Hippocampal formation (tissue), 2 donors: ENCODE data around the gene IGDCC3.

Experiments used
- DNase-seq, 2 donors: peaks; one replicate each; lab custom pipeline; 2025; lab: John Stamatoyannopoulos, UW

Gene IGDCC3

DNA sequence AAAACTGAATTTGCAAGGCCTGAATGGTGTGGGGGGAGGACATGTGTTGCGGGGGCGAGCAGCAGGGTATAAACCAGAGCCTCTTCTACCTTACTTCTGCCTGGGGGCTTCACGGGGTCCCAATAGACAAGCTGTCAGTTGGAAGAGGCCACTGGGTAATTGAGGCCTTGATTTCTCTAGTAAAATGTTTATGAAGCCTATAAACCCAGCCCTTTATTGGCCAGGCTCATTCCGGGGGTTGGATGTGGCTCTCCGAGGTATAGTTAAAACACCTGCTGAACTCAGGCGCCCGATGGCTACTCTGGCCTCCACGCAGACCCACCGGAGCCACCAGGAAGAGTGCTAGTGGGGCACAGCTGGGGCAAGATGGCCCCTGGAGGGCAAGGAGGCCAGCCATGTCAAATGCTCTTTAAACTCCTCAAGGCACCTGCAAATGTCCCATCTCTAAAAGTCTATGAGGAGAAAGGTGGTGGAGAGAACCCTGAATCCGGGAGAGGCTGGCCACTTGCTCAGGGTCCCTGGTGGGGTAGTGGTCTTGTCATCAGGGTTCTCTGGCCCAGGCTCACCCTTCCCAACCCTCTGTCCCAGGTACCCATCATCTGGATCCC is 34.3 kb downstream of the IGDCC3 start:
- no peak for DNase-seq

GRCh38 chr15:65342493-65342892 is 35.3 kb downstream of the IGDCC3 start:
- DNase-seq = no peak

DNA sequence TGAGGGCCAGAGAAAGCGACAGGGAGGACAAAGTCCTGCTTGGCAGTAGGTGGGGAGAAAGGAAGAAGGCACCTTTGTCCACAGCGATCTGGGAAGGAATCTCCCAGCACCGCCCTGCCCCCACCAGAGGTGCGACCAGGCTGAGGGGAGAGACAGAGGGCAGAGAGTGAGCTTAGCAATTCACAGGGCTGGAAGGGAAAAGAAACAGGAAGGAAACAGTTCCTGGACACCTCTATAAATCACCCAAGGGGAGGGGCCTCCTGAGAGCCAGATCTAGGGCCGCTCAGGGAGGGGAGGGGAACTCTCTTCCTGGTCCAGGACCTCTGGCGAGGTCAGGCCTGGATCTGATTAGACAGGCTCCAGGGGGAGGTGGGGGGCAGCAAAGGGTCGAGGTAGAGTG is 37.9 kb downstream of the IGDCC3 start:
- DNase-seq = no peak

DNA sequence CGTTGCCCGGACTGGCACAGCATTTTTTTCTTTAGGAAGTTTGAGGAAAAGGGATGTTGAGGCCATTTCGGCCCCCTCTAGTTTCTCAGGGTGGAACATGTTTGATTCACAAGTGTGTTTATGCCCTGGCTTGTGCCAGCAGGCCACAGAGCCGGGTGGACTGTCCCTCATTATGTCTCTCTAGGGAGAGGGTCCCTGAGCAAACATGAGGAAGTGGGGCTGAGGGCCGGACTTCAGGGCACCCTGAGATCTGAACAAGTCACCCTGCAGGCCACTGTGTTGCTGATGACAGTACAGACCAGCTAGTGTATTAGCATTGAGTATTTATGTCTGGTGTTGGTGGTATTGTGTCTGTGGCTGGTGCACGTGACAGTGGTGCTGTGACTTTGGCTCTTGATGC is 38.4 kb downstream of the IGDCC3 start:
- DNase-seq = no peak

GRCh38 chr15:65338823-65339222 is 39.0 kb downstream of the IGDCC3 start:
- DNase-seq = no peak

DNA sequence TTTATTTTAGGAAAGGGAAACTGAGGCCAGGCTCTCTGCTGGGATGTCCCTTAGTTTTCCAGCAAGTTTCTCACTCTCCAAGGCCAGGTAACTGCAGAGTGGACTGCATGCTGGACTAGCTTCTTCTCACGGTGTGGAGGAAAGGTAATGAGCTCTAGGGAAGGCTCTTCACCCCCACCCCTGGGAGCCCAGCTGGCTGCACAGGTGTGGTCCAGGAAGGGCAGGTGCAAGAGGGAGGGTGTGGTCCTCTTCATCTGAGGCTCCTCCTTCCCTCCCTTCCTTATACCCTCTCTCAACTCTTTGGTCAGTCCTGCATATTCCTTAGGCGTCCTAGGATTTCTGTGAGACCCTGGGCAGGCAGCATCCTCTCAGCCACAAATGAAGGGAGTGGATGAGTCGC is 39.4 kb downstream of the IGDCC3 start:
- no peak for DNase-seq

- DNase-seq = no peak
Measured at GRCh38 chr15:65337436-65338070, 40.2 kb downstream of the IGDCC3 start.

DNA sequence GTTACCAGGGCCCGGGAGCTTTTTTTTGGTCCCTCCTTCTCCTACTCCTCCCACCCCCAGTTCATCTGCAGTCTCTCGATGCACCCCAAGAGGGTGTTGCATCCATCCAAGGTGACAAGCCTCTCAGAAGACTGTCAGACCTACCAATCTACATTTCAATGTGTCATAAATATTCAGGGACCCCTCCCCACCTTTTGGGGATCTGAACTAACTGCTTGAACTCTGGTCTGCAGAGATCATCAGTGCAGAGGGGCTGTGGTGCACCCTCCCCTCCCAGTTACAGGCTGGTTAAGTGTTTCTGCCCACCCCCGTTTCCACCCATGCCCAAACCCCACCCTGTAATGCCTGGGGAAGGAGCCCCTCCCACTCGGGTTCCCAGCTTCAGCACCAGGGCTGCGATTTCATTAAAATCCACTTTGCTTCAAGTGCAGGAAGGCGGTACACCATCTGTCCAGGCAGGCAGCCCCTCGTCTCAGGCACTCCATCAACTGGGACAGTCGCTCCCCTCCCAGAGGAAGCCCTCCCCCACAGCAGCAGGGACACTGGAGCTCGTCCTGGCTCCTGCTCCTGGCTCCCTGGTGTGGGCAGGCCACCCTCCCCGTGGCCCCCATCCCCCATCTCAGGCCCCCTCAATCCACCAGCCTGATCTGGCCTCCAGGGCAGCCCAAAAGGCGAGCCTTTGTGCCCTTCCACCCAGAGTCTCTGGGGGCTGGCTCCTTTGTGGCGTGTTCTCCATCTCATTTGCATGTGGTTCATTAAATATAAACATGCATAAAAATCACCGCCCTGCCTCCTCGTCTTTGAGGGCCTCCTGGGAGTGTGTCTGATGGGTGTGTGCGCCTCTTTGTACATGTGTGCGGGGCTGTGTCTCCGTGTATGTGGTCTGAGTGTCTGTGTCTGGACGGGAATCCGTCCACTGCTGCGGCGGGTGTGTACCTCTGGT is 41.0 kb downstream of the IGDCC3 start:
- no peak for DNase-seq

GRCh38 chr15:65335278-65336055 is 42.3 kb downstream of the IGDCC3 start:
- DNase-seq = no peak

- no peak for DNase-seq
Measured at GRCh38 chr15:65334586-65335231, 43.1 kb downstream of the IGDCC3 start.

- no peak for DNase-seq
Measured at GRCh38 chr15:65333856-65334255, 43.9 kb downstream of the IGDCC3 start.

- no peak for DNase-seq
Measured at GRCh38 chr15:65333148-65333820, 44.5 kb downstream of the IGDCC3 start.

DNA sequence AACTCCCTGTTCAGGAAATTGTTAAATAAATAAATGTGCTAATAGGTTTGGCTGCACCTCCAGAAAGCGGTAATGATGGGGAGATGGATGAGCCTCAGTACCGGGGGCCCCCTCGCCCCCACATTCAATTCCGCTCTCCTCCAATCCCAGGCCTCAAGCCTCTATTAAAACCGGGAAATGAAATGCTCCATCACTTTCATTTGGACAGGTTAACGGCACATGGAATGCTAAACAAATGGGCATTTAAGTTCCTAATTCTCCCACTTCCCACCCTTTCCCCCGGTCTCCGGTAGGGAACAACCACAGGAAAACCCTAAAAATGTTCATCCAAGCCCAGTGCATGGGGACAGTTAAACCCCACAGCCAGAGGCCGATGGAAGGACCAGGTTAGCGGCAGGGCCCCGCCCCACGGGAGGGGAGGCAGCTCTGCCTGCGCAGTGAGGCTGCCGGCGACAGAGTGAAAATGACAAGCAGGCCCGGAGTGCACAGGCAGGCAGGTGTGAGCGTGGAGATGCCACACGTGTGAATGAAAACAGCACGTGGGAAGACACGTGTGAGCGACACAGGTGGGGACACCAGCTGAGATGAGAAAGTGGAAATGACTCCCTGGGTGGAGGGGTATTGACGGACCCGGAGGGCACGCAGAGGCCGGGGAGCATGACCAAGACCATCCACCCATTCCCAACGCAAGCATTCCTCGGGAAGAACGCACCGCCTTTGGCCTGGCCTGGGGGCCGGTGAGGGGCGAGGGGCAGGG is 45.2 kb downstream of the IGDCC3 start:
- DNase-seq = no peak

GRCh38 chr15:65331811-65332210 is 46.0 kb downstream of the IGDCC3 start:
- no peak for DNase-seq

DNA sequence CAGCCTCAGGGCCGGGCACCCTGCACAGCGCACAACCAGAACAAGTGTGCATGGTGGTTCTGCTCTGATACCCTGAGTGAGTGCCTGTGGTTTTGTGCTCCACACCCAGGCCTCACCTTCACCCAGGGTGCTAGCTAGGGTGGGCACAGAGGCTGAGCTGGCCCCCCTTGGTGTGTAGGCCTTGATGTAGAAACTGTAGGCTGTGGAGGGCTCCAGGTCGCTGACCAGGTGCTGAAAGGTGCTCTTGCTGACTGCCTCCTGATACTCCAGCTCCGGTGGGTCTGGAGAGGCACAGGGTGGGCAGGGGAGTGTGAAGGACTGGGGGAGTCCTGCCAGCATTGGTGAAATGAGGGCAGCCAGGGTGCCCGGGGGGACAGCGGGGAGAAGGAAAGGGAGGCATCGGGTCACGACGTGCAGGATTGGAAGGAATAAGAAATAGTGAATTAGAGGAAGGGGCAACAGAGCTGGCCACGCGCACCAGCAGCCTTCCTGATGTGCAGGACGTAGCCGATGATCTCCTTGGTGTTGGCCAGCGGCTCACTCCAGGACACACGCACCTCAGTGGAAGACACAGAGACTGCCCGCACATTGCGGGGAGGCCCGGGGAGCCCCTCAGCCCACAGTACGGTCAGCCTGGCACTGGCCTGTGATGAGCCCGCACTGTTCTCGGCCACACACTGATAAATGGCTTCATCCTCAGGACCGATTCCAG is 46.7 kb downstream of the IGDCC3 start:
- no peak for DNase-seq

DNA sequence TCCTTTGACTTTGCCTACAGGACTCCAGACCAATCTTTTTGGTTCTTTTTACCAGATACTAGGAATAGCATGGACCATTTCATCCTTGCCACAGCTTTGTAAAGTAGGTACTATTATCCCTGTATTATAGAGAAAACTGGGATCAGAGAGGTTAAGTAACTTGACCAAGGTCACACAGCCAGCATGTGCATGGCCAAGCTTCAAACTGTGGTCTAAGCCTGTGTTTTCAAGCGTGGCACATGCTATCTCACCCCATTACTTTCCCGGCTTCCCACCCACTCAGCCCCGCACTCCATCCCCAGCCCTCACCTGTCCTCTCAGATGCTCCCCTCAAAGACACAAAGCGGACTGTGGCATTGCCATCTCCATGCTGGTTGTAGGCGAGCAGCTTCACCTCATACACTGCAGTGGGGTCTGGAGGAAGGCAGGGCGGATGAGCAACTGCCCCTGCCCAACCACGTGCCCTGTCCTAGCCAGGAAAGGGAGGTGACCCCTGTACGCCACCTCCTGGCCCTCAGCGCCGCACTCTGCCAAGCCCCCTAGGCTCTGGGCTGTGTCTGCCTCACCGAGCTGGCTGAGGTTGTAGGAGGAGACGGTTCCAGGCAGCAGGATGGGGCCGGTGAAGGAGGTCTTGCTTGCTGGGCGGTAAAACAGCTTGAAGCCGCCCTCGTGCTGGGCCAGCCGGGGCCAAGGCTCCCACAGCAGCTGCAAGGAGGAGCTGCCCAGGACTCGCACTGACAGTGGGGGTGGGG is 47.6 kb downstream of the IGDCC3 start:
- DNase-seq = no peak

- DNase-seq = no peak
Measured at GRCh38 chr15:65329288-65329983, 48.4 kb downstream of the IGDCC3 start.
